Ovary (tissue), 9 donors: ENCODE measurements around the gene NCCRP1. TPM values are rescaled to one million over a fixed set of nuclear protein-coding genes. Genes with fewer than 3 reads are reported as not detected.

Experiments used
- DNase-seq, 5 donors: peaks; one replicate each; pipeline ENCODE4 v3.0.0-alpha.2; 2019 to 2020
- H3K27ac ChIP-seq, 2 donors: fragments of 200-600 bp; one replicate each; pipeline versions ENCODE4 v1.5.1 to v1.8.0; 2019 to 2022
- H3K27me3 ChIP-seq: fragments of 200-600 bp; one replicate; pipeline ENCODE4 v1.8.0; 2022
- H3K36me3 ChIP-seq: fragments of 200-600 bp; sonication (generic); one replicate; pipeline ENCODE4 v1.5.1; 2019
- H3K4me1 ChIP-seq: one replicate; pipeline ENCODE4 v1.8.1; 2013; ENCODE audit warnings: mild to moderate bottlenecking, moderate library complexity; ENCODE audit not compliant: insufficient read depth
- H3K4me3 ChIP-seq: fragments of 200-600 bp; sonication (generic); one replicate; pipeline ENCODE4 v1.5.1; 2017
- H3K9me3 ChIP-seq, 2 donors: fragments of 200-600 bp in 1 of 2; sonication (generic) in 1 of 2; one replicate each; pipeline versions ENCODE4 v1.5.1 to v1.8.1; 2013 to 2019; ENCODE audit warnings: mild to moderate bottlenecking in 1 of 2, moderate library complexity in 1 of 2
- EP300 ChIP-seq: sonication (generic); formaldehyde crosslinking; IDR thresholded peaks from one replicate; pipeline ENCODE4 v1.6.1; 2017; ENCODE audit warnings: antibody characterized with exemption
- POLR2A ChIP-seq: fragments of 450-650 bp; IDR thresholded peaks from one replicate; pipeline ENCODE4 v1.6.1; 2017; ENCODE audit warnings: antibody characterized with exemption, mild to moderate bottlenecking, moderate library complexity
- WGBS, 3 donors: extraction: QIAGEN DNeasy Blood & Tissue Kit in 1 of 3; methylation state at CpG; one replicate each; pipeline versions ENCODE4 v1.1.5 to v1.1.7; 2013 to 2017; 5-methylcytosine and 5-hydroxymethylcytosine counted together
- intact Hi-C, 4 donors: fragments of 100-400 bp; cut with DNase I; formaldehyde crosslinking; loops; one replicate each; pipeline versions ENCODE4 v1.11.0 to v1.15.1; 2022 to 2023
- polyA plus RNA-seq, 2 donors: library from polyadenylated mRNA; stranded (reverse); fragments of 200-250 nt in 1 of 2; fragments of 350-450 nt in 1 of 2; fragmentation: Illumina TruSeq in 1 of 2; extraction: RNeasy Lipid Tissue Mini Kit (QIAGEN cat#74804) in 1 of 2; gene quantifications; one replicate each; pipeline ENCODE4 v1.2.3, GENCODE V29; 2013 to 2014
- total RNA-seq, 7 donors: library from RNA; depleted of rRNA in 2 of 7; stranded (reverse); fragments of >200 nt in 2 of 7; fragmentation: NEBNext Ultra II Directional in 3 of 7; extraction: Animal tissue kit (Norgen Biotek cat#: 25700) in 3 of 7; gene quantifications; one replicate each; pipeline versions ENCODE4 v1.1.0 to v1.2.4, GENCODE V29; 2016 to 2023
- TF ChIP-seq, protein P1 (sequence below), 3 donors: fragments of 450-650 bp in 2 of 3; fragments of 200-600 bp in 1 of 3; IDR thresholded peaks; one replicate each; pipeline versions ENCODE4 v1.5.1 to v1.8.0; 2016 to 2022; ENCODE audit warnings: antibody characterized with exemption in 3 of 3, mild to moderate bottlenecking in 1 of 3
- donor health status: DM: no; HTN: no; CAD: no; lungs with moderate emphysema.
- donor health status: DM: no; HTN: no; CAD: no.
- donor health status: Bipolar disorder and iron deficiency.
- donor health status: DM: yes; HTN: yes; CAD: no.
- donor health status: DM: no; HTN: no; CAD: no.
- donor health status: DM: yes; HTN: yes; CAD: no.

NCCRP1 gene
- total and polyA plus RNA-seq, 9 donors, result 0.05 to 4.4 (median 0.20) TPM; not detected in 4

DNA sequence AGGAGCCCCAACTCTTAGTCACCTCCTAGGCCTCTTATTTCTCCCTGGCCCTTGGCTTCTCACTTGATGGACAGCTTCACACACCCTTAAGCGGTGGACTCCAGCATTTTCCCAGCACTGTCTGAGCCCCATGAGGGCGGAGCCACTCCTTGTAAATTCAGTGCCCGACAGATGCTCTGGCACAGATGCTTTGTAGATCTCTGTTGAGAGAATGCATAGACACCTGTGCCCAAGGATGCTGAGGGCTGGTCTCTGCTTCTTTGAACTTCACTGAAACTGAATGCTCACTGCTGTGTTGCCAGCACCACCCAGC, 4.0 kb downstream of the NCCRP1 start:
- Histone ChIP-seq H3K9me3 (no peaks in the 10 kb centered on the region), H3K27me3 (no peaks in the 10 kb centered on the region), H3K4me1 (peaks cover 6% of the 10 kb centered on the region), H3K27ac (no peak overlapping the region), H3K36me3 (no peaks in the 10 kb centered on the region), H3K4me3 (no peak overlapping the region)
- 78 to 88% (median 83%) methylated on average over 3 of the region's 3 CpGs for WGBS, 3 donors
- no peak for DNase-seq
- TF ChIP-seq POLR2A (no peak), EP300 (no peak)
- TF ChIP-seq, protein P1, sequence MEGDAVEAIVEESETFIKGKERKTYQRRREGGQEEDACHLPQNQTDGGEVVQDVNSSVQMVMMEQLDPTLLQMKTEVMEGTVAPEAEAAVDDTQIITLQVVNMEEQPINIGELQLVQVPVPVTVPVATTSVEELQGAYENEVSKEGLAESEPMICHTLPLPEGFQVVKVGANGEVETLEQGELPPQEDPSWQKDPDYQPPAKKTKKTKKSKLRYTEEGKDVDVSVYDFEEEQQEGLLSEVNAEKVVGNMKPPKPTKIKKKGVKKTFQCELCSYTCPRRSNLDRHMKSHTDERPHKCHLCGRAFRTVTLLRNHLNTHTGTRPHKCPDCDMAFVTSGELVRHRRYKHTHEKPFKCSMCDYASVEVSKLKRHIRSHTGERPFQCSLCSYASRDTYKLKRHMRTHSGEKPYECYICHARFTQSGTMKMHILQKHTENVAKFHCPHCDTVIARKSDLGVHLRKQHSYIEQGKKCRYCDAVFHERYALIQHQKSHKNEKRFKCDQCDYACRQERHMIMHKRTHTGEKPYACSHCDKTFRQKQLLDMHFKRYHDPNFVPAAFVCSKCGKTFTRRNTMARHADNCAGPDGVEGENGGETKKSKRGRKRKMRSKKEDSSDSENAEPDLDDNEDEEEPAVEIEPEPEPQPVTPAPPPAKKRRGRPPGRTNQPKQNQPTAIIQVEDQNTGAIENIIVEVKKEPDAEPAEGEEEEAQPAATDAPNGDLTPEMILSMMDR (IDR thresholded peaks at IDR 0.05), result no peak
- intact Hi-C loops, result no loop called here

DNA sequence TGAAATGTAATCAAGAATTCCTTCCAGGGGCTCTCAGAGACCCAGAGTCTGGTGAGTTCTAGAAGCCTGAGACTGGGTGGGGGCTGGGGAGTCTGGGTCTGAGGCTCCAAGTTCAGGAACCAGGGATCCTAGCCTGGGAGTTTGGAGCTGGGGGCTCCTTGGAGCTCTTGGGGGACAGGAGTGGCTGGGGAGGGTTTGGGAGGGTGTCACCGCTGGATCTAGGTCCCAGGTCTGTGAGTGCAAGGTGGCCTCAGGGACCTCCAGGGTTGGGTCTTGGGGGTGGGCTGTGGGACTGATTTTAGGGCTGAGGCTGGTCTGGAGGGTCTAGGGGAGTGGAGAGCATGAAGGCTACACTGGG, 6.2 kb downstream of the NCCRP1 start:
- no peak overlapping the region for H3K27ac ChIP-seq
- H3K4me3 ChIP-seq, result no peak overlapping the region
- H3K27me3 ChIP-seq, result no peaks in the 10 kb centered on the region
- DNase-seq, result no peak
- TF ChIP-seq POLR2A (no peak), EP300 (no peak)
- TF ChIP-seq, protein P1 (IDR thresholded peaks at IDR 0.05), result no peak
- WGBS, 3 donors, result 39 to 93% (median 93%) methylated on average over 1 of the region's 1 CpG
- H3K9me3 ChIP-seq, result no peaks in the 10 kb centered on the region
- no peaks in the 10 kb centered on the region for H3K36me3 ChIP-seq
- intact Hi-C loops, result no loop called here
- peaks cover 3% of the 10 kb centered on the region for H3K4me1 ChIP-seq

DNA sequence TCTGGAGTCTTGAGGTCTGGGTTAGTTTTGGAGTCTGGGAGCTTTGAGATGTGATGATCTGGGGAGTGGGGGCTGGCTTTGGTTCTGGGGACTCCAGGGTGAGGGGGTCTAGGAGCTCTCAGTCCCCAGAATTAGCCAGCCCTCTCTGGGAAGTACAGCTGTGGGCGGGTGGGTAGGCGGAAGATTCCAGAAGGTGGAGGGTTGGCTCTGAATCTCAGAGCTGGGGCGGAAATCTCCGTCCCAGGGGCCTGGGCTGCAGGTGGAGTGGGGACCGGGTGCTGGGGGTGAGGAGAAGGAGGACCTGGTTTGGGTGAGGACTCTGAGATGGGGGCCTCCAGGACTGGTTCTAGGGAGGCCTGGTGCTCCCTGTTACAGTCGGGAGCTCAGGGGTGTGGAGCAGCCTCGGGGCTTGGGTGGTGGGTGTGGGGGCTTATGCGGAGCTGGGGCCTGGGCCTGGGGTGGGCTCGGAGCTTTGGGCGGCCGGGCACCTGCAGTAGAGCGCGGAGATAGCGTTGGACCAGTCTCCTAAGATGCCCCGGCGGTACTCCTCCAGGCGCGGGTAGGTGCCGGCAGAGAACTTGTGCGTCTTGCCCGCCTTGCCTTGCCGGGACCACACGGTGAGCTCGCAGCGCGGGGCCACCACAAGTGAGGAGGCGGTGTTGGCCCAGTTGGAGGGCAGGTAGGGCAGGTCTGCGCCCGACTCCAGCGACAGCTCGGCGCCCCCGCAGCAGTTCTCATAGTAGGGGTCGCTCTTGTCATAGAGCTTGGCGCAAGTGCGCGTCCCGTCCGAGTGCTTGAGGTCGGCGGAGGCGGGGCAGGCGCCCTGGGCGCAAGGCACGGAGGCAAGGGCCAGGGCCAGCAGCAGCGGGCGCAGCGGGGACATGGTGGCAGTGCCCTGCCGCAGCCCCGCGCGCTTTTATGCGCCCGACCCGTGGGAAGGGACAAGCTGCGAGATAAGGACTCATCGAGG, 6.9 kb downstream of the NCCRP1 start, which contains the start of gene SYCN:
TSS of gene SYCN (minus strand) at position 892 of the 970 bp plus-strand sequence. CDS start at position 883, 9 bp downstream.
- Histone ChIP-seq H3K36me3 (no peaks in the 10 kb centered on the region), H3K27me3 (no peaks in the 10 kb centered on the region), H3K27ac (no peak within 1 kb of the TSS), H3K9me3 (no peaks in the 10 kb centered on the region), H3K4me3 (no peak within 1 kb of the TSS), H3K4me1 (peaks cover 3% of the 10 kb centered on the region)
- intact Hi-C loops, result no loop called here
- TF ChIP-seq, protein P1 (IDR thresholded peaks at IDR 0.05), result no peak
- 30 to 35% (median 34%) methylated on average over 51 to 57 of the region's 57 CpGs for WGBS, 3 donors
- DNase-seq, result no peak

DNA sequence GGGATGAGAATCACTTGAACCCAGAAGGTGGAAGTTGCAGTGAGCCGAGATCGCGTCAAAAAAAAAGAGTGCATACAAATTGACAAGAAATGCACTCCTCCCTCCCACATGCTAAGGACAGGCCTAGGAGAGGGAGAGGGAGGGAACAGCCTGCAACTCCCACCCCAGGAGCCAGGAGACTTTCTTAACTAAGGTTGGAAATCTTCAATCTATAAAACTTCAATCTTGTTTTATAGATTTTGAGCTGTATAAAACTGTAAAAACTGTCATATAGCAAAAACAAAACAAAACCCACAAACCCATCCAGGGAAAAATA, 8.6 kb downstream of the NCCRP1 start:
- H3K36me3 ChIP-seq, result no peaks in the 10 kb centered on the region
- intact Hi-C loops, result no loop called here
- H3K27ac ChIP-seq, result no peak overlapping the region
- H3K9me3 ChIP-seq, result no peaks in the 10 kb centered on the region
- H3K4me3 ChIP-seq, result no peak overlapping the region
- TF ChIP-seq EP300 (no peak), POLR2A (no peak)
- TF ChIP-seq, protein P1 (IDR thresholded peaks at IDR 0.05), result no peak
- no peaks in the 10 kb centered on the region for H3K27me3 ChIP-seq
- 24 to 30% (median 29%) methylated on average over 3 of the region's 3 CpGs for WGBS, 3 donors
- DNase-seq, result no peak
- H3K4me1 ChIP-seq, result peaks cover 3% of the 10 kb centered on the region
